ENCODE results near the gene PTRHD1. TPM values are rescaled to one million over a fixed set of nuclear protein-coding genes. Genes with fewer than 3 reads are reported as not detected.

The PTRHD1 gene
- total RNA-seq, 1 experiment from 2014 or later, result 35.1 TPM

GRCh38 chr2:24815171-24815570 is 22.0 kb upstream of the PTRHD1 start:
- no peak overlapping the region for H3K27ac Mint-ChIP-seq (ENCODE audit: low read depth, unreplicated experiment)

GRCh38 chr2:24814516-24814915 is 21.3 kb upstream of the PTRHD1 start:
- Mint-ChIP-seq H3K36me3 (ENCODE audit: insufficient read depth, unreplicated experiment) (peaks cover 34% of the 10 kb centered on the region), H3K27me3 (ENCODE audit: insufficient read depth, unreplicated experiment) (no peaks in the 10 kb centered on the region), H3K4me3 (ENCODE audit: unreplicated experiment) (no peak overlapping the region), H3K4me1 (ENCODE audit: insufficient read depth, unreplicated experiment) (peaks cover 2% of the 10 kb centered on the region), H3K27ac (ENCODE audit: low read depth, unreplicated experiment) (no peak overlapping the region), H3K9me3 (ENCODE audit: unreplicated experiment) (no peaks in the 10 kb centered on the region)
- intact Hi-C loops (cut with micrococcal nuclease), result no loop called here
- no peak for DNase-seq (ENCODE audit: unreplicated experiment)
- BruUV-seq (replicated peaks), result no TSS peak
- ChIA-PET CTCF (interaction anchor here (1.0 to 2.0 kb wide), 3 partner anchors 13 to 405 kb away, joined by 3 to 5 read pairs (median 3); partner anchors contain the start of genes CENPO and PTRHD1), POLR2A (no interaction called here)
- TF ChIP-seq CTCF (IDR thresholded peaks at IDR 0.05; ENCODE audit: unreplicated experiment), result no peak

More at GRCh38 chr2:24815171-24815570, 22.0 kb upstream of the PTRHD1 start:
- DNase-seq (ENCODE audit: unreplicated experiment), result no peak
- ChIA-PET CTCF (interaction anchor here (0.9 to 2.0 kb wide), 5 partner anchors 11 to 405 kb away, joined by 3 to 5 read pairs (median 3); partner anchors contain the start of genes CENPO and PTRHD1), POLR2A (interaction anchor here (1.0 kb wide), 1 partner anchor 22 kb away, joined by 4 read pairs; the partner anchor contains the start of genes CENPO and PTRHD1)
- no peak for TF ChIP-seq CTCF (IDR thresholded peaks at IDR 0.05; ENCODE audit: unreplicated experiment)
- no TSS peak for BruUV-seq (replicated peaks)
- no peak overlapping the region for H3K4me3 Mint-ChIP-seq (ENCODE audit: unreplicated experiment)
- H3K36me3 Mint-ChIP-seq (ENCODE audit: insufficient read depth, unreplicated experiment), result peaks cover 39% of the 10 kb centered on the region
- H3K4me1 Mint-ChIP-seq (ENCODE audit: insufficient read depth, unreplicated experiment), result no peaks in the 10 kb centered on the region
- intact Hi-C loops (cut with micrococcal nuclease), result no loop called here
- H3K9me3 Mint-ChIP-seq (ENCODE audit: unreplicated experiment), result no peaks in the 10 kb centered on the region
- no peaks in the 10 kb centered on the region for H3K27me3 Mint-ChIP-seq (ENCODE audit: insufficient read depth, unreplicated experiment)

GRCh38 chr2:24813691-24814137 is 20.5 kb upstream of the PTRHD1 start:
- BruUV-seq (replicated peaks), result no TSS peak
- H3K4me1 Mint-ChIP-seq (ENCODE audit: insufficient read depth, unreplicated experiment), result peaks cover 10% of the 10 kb centered on the region
- H3K27ac Mint-ChIP-seq (ENCODE audit: low read depth, unreplicated experiment), result no peak overlapping the region
- peaks cover 34% of the 10 kb centered on the region for H3K36me3 Mint-ChIP-seq (ENCODE audit: insufficient read depth, unreplicated experiment)
- POLR2A ChIA-PET, result no interaction called here
- intact Hi-C loops (cut with micrococcal nuclease), result no loop called here
- CTCF ChIA-PET, result interaction anchor here (0.9 to 1.2 kb wide), 3 partner anchors 14 to 404 kb away, joined by 3 read pairs; no protein-coding TSS in a partner anchor
- no peak for DNase-seq (ENCODE audit: unreplicated experiment)
- no peaks in the 10 kb centered on the region for H3K9me3 Mint-ChIP-seq (ENCODE audit: unreplicated experiment)
- no peaks in the 10 kb centered on the region for H3K27me3 Mint-ChIP-seq (ENCODE audit: insufficient read depth, unreplicated experiment)
- TF ChIP-seq CTCF (IDR thresholded peaks at IDR 0.05; ENCODE audit: unreplicated experiment), result no peak
- H3K4me3 Mint-ChIP-seq (ENCODE audit: unreplicated experiment), result no peak overlapping the region

GRCh38 chr2:24809316-24810007 is 16.3 kb upstream of the PTRHD1 start:
- TF ChIP-seq CTCF (IDR thresholded peaks at IDR 0.05; ENCODE audit: unreplicated experiment), result no peak
- no TSS peak for BruUV-seq (replicated peaks)
- Mint-ChIP-seq H3K4me1 (ENCODE audit: insufficient read depth, unreplicated experiment) (peaks cover 20% of the 10 kb centered on the region), H3K27ac (ENCODE audit: low read depth, unreplicated experiment) (peak overlapping the region; percentile 72), H3K27me3 (ENCODE audit: insufficient read depth, unreplicated experiment) (no peaks in the 10 kb centered on the region), H3K36me3 (ENCODE audit: insufficient read depth, unreplicated experiment) (peaks cover 12% of the 10 kb centered on the region), H3K4me3 (ENCODE audit: unreplicated experiment) (peak overlapping the region; percentile 34), H3K9me3 (ENCODE audit: unreplicated experiment) (no peaks in the 10 kb centered on the region)
- intact Hi-C loops (cut with micrococcal nuclease), result no loop called here
- no peak for DNase-seq (ENCODE audit: unreplicated experiment)
- CTCF ChIA-PET, result interaction anchor here (0.6 kb wide), 2 partner anchors 325 to 391 kb away, joined by 3 to 5 read pairs; no protein-coding TSS in a partner anchor
- POLR2A ChIA-PET, result interaction anchor here (0.6 to 1.2 kb wide), 7 partner anchors 10 to 1175 kb away, joined by 3 to 6 read pairs (median 3); partner anchors contain the start of genes CENPO and PTRHD1

Measured in MCF 10A (cell line).